Measurements from ENCODE around the gene CXXC5. TPM values are rescaled to one million over a fixed set of nuclear protein-coding genes. Genes with fewer than 3 reads are reported as not detected.

The CXXC5 gene
- total RNA-seq, 1 experiment from 2014 or later = 220 TPM

Small RNA genes lying within 50 kb of the gene (small RNA-seq; reads per million reads assigned to genes)
- not detected for gene RNU6-236P

Other genes starting within 250 kb of the CXXC5 start
- gene SPATA24, start 244.3 kb upstream of the CXXC5 start, total RNA-seq (2014; rRNA removed; shearing (Covaris generic)) = 3.8 and 10.4 TPM in 2 replicates
- gene DNAJC18, start 208.8 kb upstream of the CXXC5 start, total RNA-seq (2014; rRNA removed; shearing (Covaris generic)) = 0.44 and 0.81 TPM in 2 replicates
- gene ECSCR, start 185.6 kb upstream of the CXXC5 start, total RNA-seq (2014; rRNA removed; shearing (Covaris generic)) = not detected in 2 replicates
- 0.05 TPM in 1 of 2 replicates, not detected in the other for gene SMIM33, start 177.3 kb upstream of the CXXC5 start, total RNA-seq (2014; rRNA removed; shearing (Covaris generic))
- 19.1 and 26.1 TPM in 2 replicates for gene STING1, start 165.6 kb upstream of the CXXC5 start, total RNA-seq (2014; rRNA removed; shearing (Covaris generic))
- gene UBE2D2, start 87.0 kb upstream of the CXXC5 start, total RNA-seq (2014; rRNA removed; shearing (Covaris generic)) = 83.5 and 91.9 TPM in 2 replicates
- 0.05 TPM in 1 of 2 replicates, not detected in the other for gene PSD2, start 147.5 kb downstream of the CXXC5 start, total RNA-seq (2014; rRNA removed; shearing (Covaris generic))

Data from HT-29 (cell line).